Activated CD4-positive, alpha-beta T cell treated with anti-CD3 and anti-CD28 coated beads, Interleukin-2, amount 50 U/mL, for 16 hours (primary cell): ENCODE results near the gene TNFAIP8.
"Not testable (repeated sequence)": the region's sequence is repeated elsewhere in the genome, so short reads cannot be mapped to it uniquely, and the experiment has no call there.

Source experiments
- DNase-seq: peaks from one replicate; pipeline ENCODE4 v3.0.0-alpha.2; 2020

The TNFAIP8 gene

DNA sequence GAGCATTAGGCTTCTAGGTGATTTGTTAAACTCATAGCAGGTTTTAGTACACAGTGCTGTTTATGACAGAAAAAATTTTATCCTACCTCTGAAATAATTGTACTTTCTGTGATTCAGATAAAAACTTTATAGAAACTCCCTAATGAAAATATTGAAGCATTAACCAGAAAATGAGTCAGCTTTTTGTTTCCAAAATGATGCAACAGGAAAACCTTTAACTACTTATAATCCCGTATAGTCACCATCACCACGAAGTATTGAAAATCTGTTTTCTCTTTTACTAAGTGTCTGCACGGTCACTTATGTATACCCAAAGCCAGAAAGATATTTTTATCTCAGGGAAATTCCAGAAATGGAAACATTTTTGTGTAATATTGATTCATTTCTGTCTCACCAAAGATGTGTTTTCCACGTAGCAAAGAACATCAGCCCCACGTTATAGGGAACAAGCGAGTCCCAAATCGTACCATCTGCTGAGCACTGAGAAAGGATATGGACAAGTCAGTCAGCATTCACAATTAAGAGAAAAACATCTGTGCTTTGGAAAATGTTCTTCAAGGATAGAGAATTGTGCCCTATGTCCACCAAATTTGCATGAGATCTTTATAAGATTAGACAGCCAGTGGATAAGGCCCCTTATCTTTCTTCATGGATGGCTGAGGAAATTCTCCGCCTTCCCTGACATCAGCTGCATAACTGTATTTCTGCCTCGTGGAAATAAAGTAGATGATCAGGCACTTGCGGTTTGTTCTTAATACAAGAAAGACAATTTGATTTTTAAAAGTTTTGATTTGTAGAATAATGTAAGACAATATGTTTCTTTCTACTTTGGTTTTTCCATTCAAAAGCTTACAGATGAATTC is 41.9 kb downstream of the TNFAIP8 start:
- DNase-seq, result peak; percentile 88

GRCh38 chr5:119398727-119399466 is 43.1 kb downstream of the TNFAIP8 start:
- no peak for DNase-seq

GRCh38 chr5:119400245-119400644 is 44.4 kb downstream of the TNFAIP8 start:
- DNase-seq, result no peak

DNA sequence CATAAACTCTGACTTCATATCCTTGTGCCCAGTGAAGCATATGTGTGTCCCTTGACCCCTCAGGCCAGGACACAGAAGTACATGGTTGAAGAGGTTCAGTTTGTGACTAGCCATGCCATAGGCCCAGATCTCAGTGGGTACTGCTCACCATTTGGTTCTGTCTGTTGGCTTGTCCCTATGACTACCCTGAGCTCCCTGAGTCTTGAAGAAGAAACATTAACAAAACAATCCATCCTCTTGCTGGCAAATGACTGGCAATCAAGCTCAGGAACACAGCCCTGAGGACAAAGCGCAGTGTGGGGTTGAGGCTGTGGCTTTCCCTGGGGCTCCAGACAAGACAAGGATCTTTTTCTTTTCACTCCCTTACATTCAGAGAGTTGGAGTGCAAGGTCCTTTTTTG is 46.3 kb downstream of the TNFAIP8 start:
- no peak for DNase-seq

DNA sequence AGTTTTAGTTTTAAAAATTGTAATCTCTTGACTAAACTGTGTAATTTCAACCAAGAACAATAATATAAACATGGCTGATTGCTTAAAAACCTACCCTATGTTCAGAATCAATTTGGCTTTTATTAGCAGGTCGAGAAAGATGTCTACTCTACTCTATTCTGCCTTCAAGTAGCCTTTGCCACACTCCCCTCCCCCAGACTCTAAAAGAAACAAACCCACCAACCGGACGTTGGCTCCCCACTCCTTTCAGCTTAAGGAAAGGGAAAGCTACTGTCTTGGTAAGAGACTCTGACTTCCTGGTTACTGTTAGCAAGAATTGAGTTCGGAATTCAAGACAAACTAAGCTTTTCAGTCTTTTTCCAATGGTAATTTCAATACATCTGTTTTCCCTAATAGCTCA is 46.7 kb downstream of the TNFAIP8 start:
- no peak for DNase-seq

- no peak for DNase-seq
Measured at GRCh38 chr5:119404033-119404432, 48.2 kb downstream of the TNFAIP8 start.

- DNase-seq, result no peak
Measured at GRCh38 chr5:119405419-119405818, 49.6 kb downstream of the TNFAIP8 start.

- no peak for DNase-seq
Measured at GRCh38 chr5:119406551-119407110, 50.8 kb downstream of the TNFAIP8 start.

DNA sequence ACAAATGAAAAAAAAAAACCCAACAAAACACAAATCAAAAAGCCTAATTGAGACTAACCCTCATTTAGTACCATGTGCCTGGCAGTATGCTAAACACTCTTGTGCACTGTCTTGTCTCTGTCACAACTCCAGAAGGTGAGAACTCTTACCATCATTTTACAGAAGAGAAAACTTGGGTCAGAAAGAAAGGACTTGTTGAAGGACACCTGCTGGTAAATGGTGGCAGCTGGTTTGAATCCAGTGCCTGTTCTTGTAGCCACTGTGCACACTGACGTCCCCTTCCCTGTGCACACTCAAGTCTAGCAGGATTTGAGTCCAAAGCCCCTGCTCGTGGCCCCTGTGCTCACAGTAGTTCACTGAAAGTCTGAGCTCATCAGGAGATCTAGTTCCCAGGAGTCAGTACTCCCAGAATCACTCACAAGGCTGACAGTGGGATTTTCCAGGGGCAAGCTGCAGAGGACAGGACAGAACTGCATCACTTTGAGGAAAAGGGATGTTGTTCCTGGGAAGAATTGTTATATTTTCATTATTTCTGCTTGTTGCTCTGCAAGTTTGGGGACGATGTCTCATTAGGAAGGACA is 53.5 kb downstream of the TNFAIP8 start:
- no peak for DNase-seq

- peak; percentile 52 for DNase-seq
Measured at GRCh38 chr5:119410448-119411159, 54.8 kb downstream of the TNFAIP8 start.

- DNase-seq, result peak; percentile 78
Measured at GRCh38 chr5:119411361-119412278, 55.8 kb downstream of the TNFAIP8 start.

- no peak for DNase-seq
Measured at GRCh38 chr5:119412279-119413227, 56.7 kb downstream of the TNFAIP8 start.

GRCh38 chr5:119414124-119414734 is 58.4 kb downstream of the TNFAIP8 start:
- DNase-seq, result not testable (repeated sequence)

GRCh38 chr5:119417891-119418605 is 62.2 kb downstream of the TNFAIP8 start:
- DNase-seq, result no peak

GRCh38 chr5:119418606-119419100 is 62.8 kb downstream of the TNFAIP8 start:
- DNase-seq, result no peak

GRCh38 chr5:119420169-119420568 is 64.3 kb downstream of the TNFAIP8 start:
- DNase-seq, result no peak

DNA sequence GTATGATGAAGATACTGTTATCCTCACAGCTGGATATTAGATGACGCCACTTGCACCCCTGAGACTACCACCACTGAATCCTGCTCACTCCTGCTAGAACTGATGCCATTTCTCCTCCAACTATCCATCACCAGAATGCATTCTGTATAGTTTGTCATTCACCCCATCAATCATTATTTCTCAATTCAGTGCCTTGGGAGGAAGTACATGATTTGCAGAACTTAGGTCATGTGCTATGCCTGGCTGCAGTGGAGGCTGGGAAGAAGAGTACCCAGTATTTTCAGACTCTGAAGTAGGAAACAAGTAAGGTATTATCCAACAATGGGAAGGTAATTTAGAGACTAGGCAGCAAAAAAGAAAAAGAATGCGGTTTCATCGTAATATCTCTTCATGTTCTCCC is 70.2 kb downstream of the TNFAIP8 start:
- no peak for DNase-seq

GRCh38 chr5:119427060-119427459 is 71.2 kb downstream of the TNFAIP8 start:
- DNase-seq, result no peak

DNA sequence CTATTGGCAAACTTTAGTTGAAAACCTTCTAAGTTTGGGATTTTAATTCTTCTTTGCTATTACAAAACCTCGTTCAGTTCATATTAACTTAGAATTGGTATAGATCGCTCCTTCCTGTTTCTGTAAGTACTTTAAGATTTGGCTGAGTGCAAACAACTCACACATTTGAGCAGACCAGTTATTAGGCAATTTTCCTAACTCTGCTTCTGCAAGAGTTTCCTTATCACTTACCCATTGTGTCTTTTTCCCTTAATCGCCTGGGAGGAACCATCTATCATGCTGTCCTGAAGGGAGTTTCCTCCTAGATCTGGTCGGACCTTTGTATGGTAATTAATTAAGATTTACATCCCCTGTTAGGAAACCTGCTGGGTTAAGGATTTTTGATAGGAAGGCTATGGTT is 71.8 kb downstream of the TNFAIP8 start:
- DNase-seq, result not testable (repeated sequence)
